ENCODE measurements around the gene DYSF. TPM values are rescaled to one million over a fixed set of nuclear protein-coding genes. Genes with fewer than 3 reads are reported as not detected.

Gene DYSF
- total and polyA plus RNA-seq, 2 donors from 2014 or later: 11.3 to 19.8 TPM

DNA sequence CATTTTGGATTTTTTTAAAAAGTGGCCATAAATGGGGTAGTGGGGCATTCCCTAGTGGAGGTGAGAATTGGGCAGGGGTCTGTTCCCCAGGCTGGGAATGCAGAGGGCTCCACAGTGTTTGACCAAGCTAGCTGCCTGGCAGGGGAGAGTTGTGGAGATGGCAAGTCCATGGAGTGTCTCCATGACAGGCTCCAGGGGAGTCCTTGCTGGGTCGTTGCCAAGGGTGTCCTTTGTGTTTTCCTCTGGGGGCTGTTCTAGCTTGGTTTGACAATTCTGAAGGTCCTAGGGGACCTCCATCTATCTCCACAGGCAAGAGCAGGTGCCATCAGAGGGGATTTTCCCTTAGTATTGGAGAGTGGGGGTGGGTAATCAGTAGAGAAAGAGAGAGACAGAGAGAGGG lies 265.3 kb downstream of the DYSF start:
- TF ChIP-seq, protein P1, sequence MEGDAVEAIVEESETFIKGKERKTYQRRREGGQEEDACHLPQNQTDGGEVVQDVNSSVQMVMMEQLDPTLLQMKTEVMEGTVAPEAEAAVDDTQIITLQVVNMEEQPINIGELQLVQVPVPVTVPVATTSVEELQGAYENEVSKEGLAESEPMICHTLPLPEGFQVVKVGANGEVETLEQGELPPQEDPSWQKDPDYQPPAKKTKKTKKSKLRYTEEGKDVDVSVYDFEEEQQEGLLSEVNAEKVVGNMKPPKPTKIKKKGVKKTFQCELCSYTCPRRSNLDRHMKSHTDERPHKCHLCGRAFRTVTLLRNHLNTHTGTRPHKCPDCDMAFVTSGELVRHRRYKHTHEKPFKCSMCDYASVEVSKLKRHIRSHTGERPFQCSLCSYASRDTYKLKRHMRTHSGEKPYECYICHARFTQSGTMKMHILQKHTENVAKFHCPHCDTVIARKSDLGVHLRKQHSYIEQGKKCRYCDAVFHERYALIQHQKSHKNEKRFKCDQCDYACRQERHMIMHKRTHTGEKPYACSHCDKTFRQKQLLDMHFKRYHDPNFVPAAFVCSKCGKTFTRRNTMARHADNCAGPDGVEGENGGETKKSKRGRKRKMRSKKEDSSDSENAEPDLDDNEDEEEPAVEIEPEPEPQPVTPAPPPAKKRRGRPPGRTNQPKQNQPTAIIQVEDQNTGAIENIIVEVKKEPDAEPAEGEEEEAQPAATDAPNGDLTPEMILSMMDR (IDR thresholded peaks at IDR 0.05; ENCODE audit: borderline replicate concordance, extremely low read depth, insufficient read depth): no peak
- intact Hi-C loops (cut with DNase I): no loop called here
- Histone ChIP-seq H3K36me3 (ENCODE audit: control insufficient read depth in 2 of 3, insufficient read depth in 3 of 3, low read length in 3 of 3) (no peaks in the 10 kb centered on the region), H3K9me3 (ENCODE audit: control insufficient read depth in 2 of 3, insufficient read depth in 1 of 3, low read length in 3 of 3) (no peaks in the 10 kb centered on the region), H3K4me3 (ENCODE audit: low read length in 3 of 3) (no peak overlapping the region), H3K9ac (ENCODE audit: low read length in 3 of 3) (no peak overlapping the region), H3K27me3 (ENCODE audit: control insufficient read depth, insufficient read depth, low read length) (no peaks in the 10 kb centered on the region), H3K4me1 (ENCODE audit: control insufficient read depth in 2 of 3, insufficient read depth in 2 of 3, low read depth in 1 of 3, low read length in 3 of 3) (no peaks in the 10 kb centered on the region), H3K27ac (ENCODE audit: low read depth in 2 of 2, low read length in 2 of 2) (no peak overlapping the region)
- DNase-seq (no peak), FAIRE-seq (no peak)

- intact Hi-C loops (cut with DNase I): no loop called here
- H3K27ac ChIP-seq (ENCODE audit: low read depth in 2 of 2, low read length in 2 of 2): no peak overlapping the region
- FAIRE-seq: no peak
These were observed 266.3 kb downstream of the DYSF start for GRCh38 chr2:71719520-71720282.

GRCh38 chr2:71720283-71720560 lies 266.9 kb downstream of the DYSF start:
- intact Hi-C loops (cut with DNase I): no loop called here
- no peaks in the 10 kb centered on the region for H3K27me3 ChIP-seq (ENCODE audit: control insufficient read depth, insufficient read depth, low read length)
- TF ChIP-seq, protein P1 (IDR thresholded peaks at IDR 0.05; ENCODE audit: borderline replicate concordance, extremely low read depth, insufficient read depth): no peak
- H3K36me3 ChIP-seq (ENCODE audit: control insufficient read depth in 2 of 3, insufficient read depth in 3 of 3, low read length in 3 of 3): no peaks in the 10 kb centered on the region
- DNase-seq (no peak), FAIRE-seq (no peak)
- no peak overlapping the region for H3K9ac ChIP-seq (ENCODE audit: low read length in 3 of 3)
- no peak overlapping the region for H3K27ac ChIP-seq (ENCODE audit: low read depth in 2 of 2, low read length in 2 of 2)
- no peaks in the 10 kb centered on the region for H3K9me3 ChIP-seq (ENCODE audit: control insufficient read depth in 2 of 3, insufficient read depth in 1 of 3, low read length in 3 of 3)
- H3K4me3 ChIP-seq (ENCODE audit: low read length in 3 of 3): no peak overlapping the region
- no peaks in the 10 kb centered on the region for H3K4me1 ChIP-seq (ENCODE audit: control insufficient read depth in 2 of 3, insufficient read depth in 2 of 3, low read depth in 1 of 3, low read length in 3 of 3)

More at GRCh38 chr2:71719520-71720282, 266.3 kb downstream of the DYSF start:
- TF ChIP-seq, protein P1 (IDR thresholded peaks at IDR 0.05; ENCODE audit: borderline replicate concordance, extremely low read depth, insufficient read depth): no peak
- Histone ChIP-seq H3K4me1 (ENCODE audit: control insufficient read depth in 2 of 3, insufficient read depth in 2 of 3, low read depth in 1 of 3, low read length in 3 of 3) (no peaks in the 10 kb centered on the region), H3K9ac (ENCODE audit: low read length in 3 of 3) (no peak overlapping the region), H3K9me3 (ENCODE audit: control insufficient read depth in 2 of 3, insufficient read depth in 1 of 3, low read length in 3 of 3) (no peaks in the 10 kb centered on the region), H3K4me3 (ENCODE audit: low read length in 3 of 3) (no peak overlapping the region), H3K36me3 (ENCODE audit: control insufficient read depth in 2 of 3, insufficient read depth in 3 of 3, low read length in 3 of 3) (no peaks in the 10 kb centered on the region), H3K27me3 (ENCODE audit: control insufficient read depth, insufficient read depth, low read length) (no peaks in the 10 kb centered on the region)
- no peak for DNase-seq

All from kidney (tissue), 14 donors.